ENCODE data around the gene ADGRV1. TPM values are rescaled to one million over a fixed set of nuclear protein-coding genes. Genes with fewer than 3 reads are reported as not detected.
A peak's percentile ranks its signal among the peaks of the same experiment; 100 is the strongest.

Gene ADGRV1
- polyA plus RNA-seq, 1 of the 3 experiments (the other 2 are of a cell fraction), result 0.23 TPM

- POLR2A ChIA-PET, result no interaction called here
- H3K9me2 ChIP-seq, result no peaks in the 10 kb centered on the region
- no peaks in the 10 kb centered on the region for H3F3A ChIP-seq (replicated peaks; ENCODE audit: insufficient read depth)
- H3K4me2 ChIP-seq, result no peak overlapping the region
- no peaks in the 10 kb centered on the region for H4K20me1 ChIP-seq (ENCODE audit: insufficient read depth)
- WGBS (ENCODE audit: low lambda C conversion rate), result 61% methylated on average over 2 of the region's 2 CpGs
- peaks cover 0 to 6% of the 10 kb centered on the region in 2 experiments; a peak in 1 of 4 replicates for H3K4me1 ChIP-seq (ENCODE audit: control insufficient read depth in 1 of 2, insufficient read depth in 2 of 2, low read depth in 1 of 2, low read length in 1 of 2)
- no peaks in the 10 kb centered on the region for H3K27me3 ChIP-seq (ENCODE audit: insufficient read depth)
- no peaks in the 10 kb centered on the region for H3K36me3 ChIP-seq (replicated peaks in 1 of 2; ENCODE audit: control insufficient read depth in 1 of 2, insufficient read depth in 2 of 2, low read length in 1 of 2)
- no peak overlapping the region for H3K27ac ChIP-seq (ENCODE audit: low read depth in 2 of 2, low read length in 1 of 2)
- no peak overlapping the region for H2AFZ ChIP-seq (ENCODE audit: low read depth)
- no peak for DNase-seq
- H3K9me3 ChIP-seq, result no peaks in the 10 kb centered on the region
- TF ChIP-seq, protein P1, sequence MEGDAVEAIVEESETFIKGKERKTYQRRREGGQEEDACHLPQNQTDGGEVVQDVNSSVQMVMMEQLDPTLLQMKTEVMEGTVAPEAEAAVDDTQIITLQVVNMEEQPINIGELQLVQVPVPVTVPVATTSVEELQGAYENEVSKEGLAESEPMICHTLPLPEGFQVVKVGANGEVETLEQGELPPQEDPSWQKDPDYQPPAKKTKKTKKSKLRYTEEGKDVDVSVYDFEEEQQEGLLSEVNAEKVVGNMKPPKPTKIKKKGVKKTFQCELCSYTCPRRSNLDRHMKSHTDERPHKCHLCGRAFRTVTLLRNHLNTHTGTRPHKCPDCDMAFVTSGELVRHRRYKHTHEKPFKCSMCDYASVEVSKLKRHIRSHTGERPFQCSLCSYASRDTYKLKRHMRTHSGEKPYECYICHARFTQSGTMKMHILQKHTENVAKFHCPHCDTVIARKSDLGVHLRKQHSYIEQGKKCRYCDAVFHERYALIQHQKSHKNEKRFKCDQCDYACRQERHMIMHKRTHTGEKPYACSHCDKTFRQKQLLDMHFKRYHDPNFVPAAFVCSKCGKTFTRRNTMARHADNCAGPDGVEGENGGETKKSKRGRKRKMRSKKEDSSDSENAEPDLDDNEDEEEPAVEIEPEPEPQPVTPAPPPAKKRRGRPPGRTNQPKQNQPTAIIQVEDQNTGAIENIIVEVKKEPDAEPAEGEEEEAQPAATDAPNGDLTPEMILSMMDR (IDR thresholded peaks at IDR 0.05), result no peak
- TF ChIP-seq FOXM1 (IDR thresholded peaks at IDR 0.05; ENCODE audit: low read depth) (no peak), RAD21 (IDR thresholded peaks at IDR 0.05; ENCODE audit: low read length) (no peak), EP300 (IDR thresholded peaks at IDR 0.05; ENCODE audit: borderline replicate concordance in 1 of 2, low read depth in 1 of 2, low read length in 1 of 2) (no peak), RXRA (IDR thresholded peaks at IDR 0.05; ENCODE audit: borderline replicate concordance, low read depth) (no peak), NFIC (IDR thresholded peaks at IDR 0.05; ENCODE audit: borderline replicate concordance) (peak; percentile 51), JUND (IDR thresholded peaks at IDR 0.05) (no peak), MAX (IDR thresholded peaks at IDR 0.05; ENCODE audit: low read depth) (0 out of 2 replicates have a peak, but pooled peaks have one; percentile 18), PBX3 (IDR thresholded peaks at IDR 0.05) (peak; percentile 45), YY1 (IDR thresholded peaks at IDR 0.05; ENCODE audit: low read depth) (no peak)
- no peaks in the 10 kb centered on the region for H3K79me2 ChIP-seq (ENCODE audit: insufficient read depth)
- H3K4me3 ChIP-seq (ENCODE audit: low read depth in 2 of 2, low read length in 1 of 2), result no peak overlapping the region
- H3K9ac ChIP-seq, result no peak overlapping the region
- CTCF ChIA-PET, result interaction anchor here (1.5 kb wide), 1 partner anchor 220 kb away, joined by 3 read pairs; no protein-coding TSS in a partner anchor
Observed at GRCh38 chr5:91151947-91152346, 593.4 kb downstream of the ADGRV1 start.

DNA sequence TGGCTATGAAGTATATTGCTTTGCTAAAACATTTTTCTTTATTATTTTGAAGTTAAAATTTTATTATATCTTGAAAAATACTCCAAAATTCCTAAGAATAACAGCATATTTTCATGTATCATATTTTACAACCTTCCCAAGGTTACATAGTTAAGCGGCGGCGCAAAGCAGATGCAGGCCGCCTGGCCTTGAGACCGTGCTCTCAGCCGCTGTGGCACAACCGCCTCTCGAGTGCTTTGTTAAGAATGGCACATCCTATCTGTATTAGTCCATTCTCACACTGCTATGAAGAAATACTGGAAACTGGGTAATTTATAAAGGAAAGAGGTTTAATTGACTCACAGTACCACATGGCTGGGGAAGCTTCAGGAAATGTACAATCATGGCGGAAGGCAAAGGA, 595.7 kb downstream of the ADGRV1 start:
- DNase-seq, result no peak
- no peaks in the 10 kb centered on the region for H3F3A ChIP-seq (replicated peaks; ENCODE audit: insufficient read depth)
- no peaks in the 10 kb centered on the region for H3K79me2 ChIP-seq (ENCODE audit: insufficient read depth)
- WGBS (ENCODE audit: low lambda C conversion rate), result 99% methylated on average over 9 of the region's 9 CpGs
- ChIA-PET CTCF (interaction anchor here (1.4 kb wide), 1 partner anchor 47 kb away, joined by 3 read pairs; no protein-coding TSS in a partner anchor), POLR2A (no interaction called here)
- H3K4me1 ChIP-seq (ENCODE audit: control insufficient read depth in 1 of 2, insufficient read depth in 2 of 2, low read depth in 1 of 2, low read length in 1 of 2), result peaks cover 0 to 6% of the 10 kb centered on the region in 2 experiments; a peak in 2 of 4 replicates
- no peak overlapping the region for H3K27ac ChIP-seq (ENCODE audit: low read depth in 2 of 2, low read length in 1 of 2)
- no peaks in the 10 kb centered on the region for H3K9me3 ChIP-seq
- no peak overlapping the region for H2AFZ ChIP-seq (ENCODE audit: low read depth)
- no peaks in the 10 kb centered on the region for H4K20me1 ChIP-seq (ENCODE audit: insufficient read depth)
- no peak for TF ChIP-seq POLR2AphosphoS5 (IDR thresholded peaks at IDR 0.05; ENCODE audit: low read depth, low read length)
- TF ChIP-seq PBX3 (IDR thresholded peaks at IDR 0.05), result no peak
- TF ChIP-seq RCOR1 (IDR thresholded peaks at IDR 0.05; ENCODE audit: low read length), result no peak
- TF ChIP-seq, protein P2, sequence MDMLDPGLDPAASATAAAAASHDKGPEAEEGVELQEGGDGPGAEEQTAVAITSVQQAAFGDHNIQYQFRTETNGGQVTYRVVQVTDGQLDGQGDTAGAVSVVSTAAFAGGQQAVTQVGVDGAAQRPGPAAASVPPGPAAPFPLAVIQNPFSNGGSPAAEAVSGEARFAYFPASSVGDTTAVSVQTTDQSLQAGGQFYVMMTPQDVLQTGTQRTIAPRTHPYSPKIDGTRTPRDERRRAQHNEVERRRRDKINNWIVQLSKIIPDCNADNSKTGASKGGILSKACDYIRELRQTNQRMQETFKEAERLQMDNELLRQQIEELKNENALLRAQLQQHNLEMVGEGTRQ (IDR thresholded peaks at IDR 0.05; ENCODE audit: borderline replicate concordance, low read depth, low read length), result no peak
- TF ChIP-seq, protein P3, sequence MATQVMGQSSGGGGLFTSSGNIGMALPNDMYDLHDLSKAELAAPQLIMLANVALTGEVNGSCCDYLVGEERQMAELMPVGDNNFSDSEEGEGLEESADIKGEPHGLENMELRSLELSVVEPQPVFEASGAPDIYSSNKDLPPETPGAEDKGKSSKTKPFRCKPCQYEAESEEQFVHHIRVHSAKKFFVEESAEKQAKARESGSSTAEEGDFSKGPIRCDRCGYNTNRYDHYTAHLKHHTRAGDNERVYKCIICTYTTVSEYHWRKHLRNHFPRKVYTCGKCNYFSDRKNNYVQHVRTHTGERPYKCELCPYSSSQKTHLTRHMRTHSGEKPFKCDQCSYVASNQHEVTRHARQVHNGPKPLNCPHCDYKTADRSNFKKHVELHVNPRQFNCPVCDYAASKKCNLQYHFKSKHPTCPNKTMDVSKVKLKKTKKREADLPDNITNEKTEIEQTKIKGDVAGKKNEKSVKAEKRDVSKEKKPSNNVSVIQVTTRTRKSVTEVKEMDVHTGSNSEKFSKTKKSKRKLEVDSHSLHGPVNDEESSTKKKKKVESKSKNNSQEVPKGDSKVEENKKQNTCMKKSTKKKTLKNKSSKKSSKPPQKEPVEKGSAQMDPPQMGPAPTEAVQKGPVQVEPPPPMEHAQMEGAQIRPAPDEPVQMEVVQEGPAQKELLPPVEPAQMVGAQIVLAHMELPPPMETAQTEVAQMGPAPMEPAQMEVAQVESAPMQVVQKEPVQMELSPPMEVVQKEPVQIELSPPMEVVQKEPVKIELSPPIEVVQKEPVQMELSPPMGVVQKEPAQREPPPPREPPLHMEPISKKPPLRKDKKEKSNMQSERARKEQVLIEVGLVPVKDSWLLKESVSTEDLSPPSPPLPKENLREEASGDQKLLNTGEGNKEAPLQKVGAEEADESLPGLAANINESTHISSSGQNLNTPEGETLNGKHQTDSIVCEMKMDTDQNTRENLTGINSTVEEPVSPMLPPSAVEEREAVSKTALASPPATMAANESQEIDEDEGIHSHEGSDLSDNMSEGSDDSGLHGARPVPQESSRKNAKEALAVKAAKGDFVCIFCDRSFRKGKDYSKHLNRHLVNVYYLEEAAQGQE (IDR thresholded peaks at IDR 0.05; ENCODE audit: low read depth, low read length), result no peak
- H3K36me3 ChIP-seq (replicated peaks in 1 of 2; ENCODE audit: control insufficient read depth in 1 of 2, insufficient read depth in 2 of 2, low read length in 1 of 2), result no peaks in the 10 kb centered on the region
- H3K9ac ChIP-seq, result no peak overlapping the region
- H3K27me3 ChIP-seq (ENCODE audit: insufficient read depth), result no peaks in the 10 kb centered on the region
- no peak overlapping the region; a peak in 1 of 4 replicates for H3K4me3 ChIP-seq (ENCODE audit: low read depth in 2 of 2, low read length in 1 of 2)
- no peaks in the 10 kb centered on the region for H3K9me2 ChIP-seq
- no peak overlapping the region for H3K4me2 ChIP-seq

All from SK-N-SH (cell line).